ENCODE measurements around the gene ZDHHC8.

- no peak for TF ChIP-seq POLR2A (IDR thresholded peaks at IDR 0.05; ENCODE audit: low read depth, low read length)
- TF ChIP-seq TAF1 (IDR thresholded peaks at IDR 0.05; ENCODE audit: borderline replicate concordance, low read depth, low read length) = no peak
Measured at GRCh38 chr22:20178075-20178914, 46.7 kb downstream of the ZDHHC8 start.
